H9 (cell line): ENCODE data around the gene BTBD7. TPM values are rescaled to one million over a fixed set of nuclear protein-coding genes. Genes with fewer than 3 reads are reported as not detected.

Experiments used
- DNase-seq: peaks from one replicate; pipeline ENCODE4 v3.0.0-alpha.2; 2017
- H2AFZ ChIP-seq: one replicate; pipeline ENCODE4 v1.6.1; 2013; ENCODE audit warnings: mild to moderate bottlenecking, low read length, control low read depth, moderate library complexity
- H2AK5ac ChIP-seq: 2 replicates; pipeline ENCODE4 v1.6.1; 2013; ENCODE audit warnings: low read length, control low read depth, mixed read lengths; ENCODE audit not compliant: insufficient read length
- H2BK120ac ChIP-seq: one replicate; pipeline ENCODE4 v1.6.1; 2013; ENCODE audit warnings: low read depth, mild to moderate bottlenecking, low read length, control low read depth, inconsistent platforms; ENCODE audit not compliant: poor library complexity, severe bottlenecking
- H2BK12ac ChIP-seq: 2 replicates; pipeline ENCODE4 v1.6.1; 2013; ENCODE audit warnings: low read length, control low read depth, mixed read lengths, low read depth; ENCODE audit not compliant: insufficient read length
- H2BK15ac ChIP-seq: 2 replicates; pipeline ENCODE4 v1.6.1; 2013; ENCODE audit warnings: low read depth, low read length, control low read depth
- H2BK20ac ChIP-seq: one replicate; pipeline ENCODE4 v1.6.1; 2013; ENCODE audit warnings: low read depth, mild to moderate bottlenecking, low read length, control low read depth, inconsistent platforms; ENCODE audit not compliant: poor library complexity, severe bottlenecking
- H2BK5ac ChIP-seq: 2 replicates; pipeline ENCODE4 v1.6.1; 2013; ENCODE audit warnings: low read length, control low read depth, mixed read lengths; ENCODE audit not compliant: insufficient read length
- H3K14ac ChIP-seq: 2 replicates; pipeline ENCODE4 v1.6.1; 2013; ENCODE audit warnings: low read length, control low read depth; ENCODE audit not compliant: insufficient read depth
- H3K18ac ChIP-seq: 2 replicates; pipeline ENCODE4 v1.6.1; 2013; ENCODE audit warnings: low read depth, mild to moderate bottlenecking, mixed read lengths, low read length, control low read depth; ENCODE audit not compliant: insufficient read length
- H3K23ac ChIP-seq: 2 replicates; pipeline ENCODE4 v1.6.1; 2013; ENCODE audit warnings: low read length, control low read depth, mixed read lengths, low read depth; ENCODE audit not compliant: insufficient read length
- H3K23me2 ChIP-seq: 2 replicates; pipeline ENCODE4 v1.6.1; 2013; ENCODE audit warnings: low read depth, mild to moderate bottlenecking, mixed read lengths, low read length, control low read depth; ENCODE audit not compliant: insufficient read length, poor library complexity, severe bottlenecking
- H3K27ac ChIP-seq: 2 replicates; pipeline ENCODE4 v1.5.1; 2013; ENCODE audit warnings: low read length, control low read depth, mixed read lengths, low read depth; ENCODE audit not compliant: insufficient read length
- H3K27me3 ChIP-seq: 2 replicates; pipeline ENCODE4 v1.6.1; 2013; ENCODE audit warnings: low read length, control low read depth, inconsistent platforms; ENCODE audit not compliant: insufficient read depth
- H3K4ac ChIP-seq: 2 replicates; pipeline ENCODE4 v1.6.1; 2013; ENCODE audit warnings: low read depth, mild to moderate bottlenecking, control low read depth, inconsistent platforms, low read length, moderate library complexity
- H3K4me1 ChIP-seq: 2 replicates; pipeline ENCODE4 v1.6.1; 2013; ENCODE audit warnings: low read length, control low read depth, inconsistent platforms; ENCODE audit not compliant: insufficient read depth
- H3K4me2 ChIP-seq: 2 replicates; pipeline ENCODE4 v1.6.1; 2013; ENCODE audit warnings: low read length, control low read depth, mixed read lengths; ENCODE audit not compliant: insufficient read length, insufficient read depth
- H3K56ac ChIP-seq: 2 replicates; pipeline ENCODE4 v1.6.1; 2013; ENCODE audit warnings: low read depth, mild to moderate bottlenecking, mixed read lengths, low read length, control low read depth; ENCODE audit not compliant: insufficient read length
- H3K79me1 ChIP-seq: 2 replicates; pipeline ENCODE4 v1.6.1; 2013; ENCODE audit warnings: low read depth, mild to moderate bottlenecking, moderate library complexity, low read length, control low read depth, inconsistent platforms; ENCODE audit not compliant: insufficient read depth, poor library complexity, severe bottlenecking
- H3K79me2 ChIP-seq: 2 replicates; pipeline ENCODE4 v1.6.1; 2013; ENCODE audit warnings: low read length, control low read depth, inconsistent platforms; ENCODE audit not compliant: insufficient read depth
- H3K9ac ChIP-seq: 2 replicates; pipeline ENCODE4 v1.6.1; 2013; ENCODE audit warnings: low read length, control low read depth, mixed read lengths; ENCODE audit not compliant: insufficient read length; ENCODE audit errors: extremely low read depth
- H3K9me3 ChIP-seq: one replicate; pipeline ENCODE4 v1.6.1; 2013; ENCODE audit warnings: low read depth, low read length, inconsistent platforms; ENCODE audit not compliant: control insufficient read depth
- H3T11ph ChIP-seq: one replicate; pipeline ENCODE4 v1.6.1; 2013; ENCODE audit warnings: mild to moderate bottlenecking, low read length, control low read depth, inconsistent platforms
- H4K20me1 ChIP-seq: one replicate; pipeline ENCODE4 v1.6.1; 2013; ENCODE audit not compliant: control insufficient read depth, insufficient read length, insufficient read depth
- H4K5ac ChIP-seq: 2 replicates; pipeline ENCODE4 v1.6.1; 2013; ENCODE audit warnings: low read depth, mild to moderate bottlenecking, mixed read lengths, low read length, control low read depth; ENCODE audit not compliant: insufficient read length
- H4K8ac ChIP-seq: replicated peaks from 2 replicates; pipeline ENCODE4 v1.6.1; 2013; ENCODE audit warnings: low read length, control low read depth, mixed read lengths, low read depth; ENCODE audit not compliant: insufficient read length
- H4K91ac ChIP-seq: 2 replicates; pipeline ENCODE4 v1.6.1; 2013; ENCODE audit warnings: low read depth, mild to moderate bottlenecking, moderate library complexity, mixed read lengths, low read length, control low read depth; ENCODE audit not compliant: insufficient read length
- H3K27ac Mint-ChIP-seq, 3 experiments: 2 replicates in 2 of 3; 3 replicates in 1 of 3; pipeline ENCODE4 v1.8.0; 2020 to 2021; ENCODE audit warnings: mixed read lengths in 3 of 3, mild to moderate bottlenecking in 1 of 3, moderate library complexity in 1 of 3
- H3K27me3 Mint-ChIP-seq: 2 replicates; pipeline ENCODE4 v1.8.0; 2021; ENCODE audit warnings: low read depth, mild to moderate bottlenecking, moderate library complexity, mixed read lengths
- H3K36me3 Mint-ChIP-seq, 3 experiments: 2 replicates in 2 of 3; 3 replicates in 1 of 3; pipeline ENCODE4 v1.8.0; 2020 to 2021; ENCODE audit warnings: low read depth in 3 of 3, mixed read lengths in 3 of 3; ENCODE audit not compliant: insufficient read depth in 1 of 3
- H3K4me1 Mint-ChIP-seq, 2 experiments: 2 replicates each; pipeline ENCODE4 v1.8.0; 2020; ENCODE audit warnings: mixed read lengths in 2 of 2
- H3K4me3 Mint-ChIP-seq, 2 experiments: 2 replicates in 1 of 2; 3 replicates in 1 of 2; pipeline ENCODE4 v1.8.0; 2020 to 2021; ENCODE audit warnings: mild to moderate bottlenecking in 2 of 2, mixed read lengths in 2 of 2, moderate library complexity in 1 of 2
- H3K9me3 Mint-ChIP-seq, 2 experiments: 2 replicates in 1 of 2; 3 replicates in 1 of 2; pipeline ENCODE4 v1.8.0; 2020; ENCODE audit warnings: mild to moderate bottlenecking in 2 of 2, mixed read lengths in 2 of 2, moderate library complexity in 1 of 2
- CTCF ChIP-seq: fragments of 200-600 bp; sonication (generic); conservative IDR thresholded peaks from 3 replicates; pipeline ENCODE4 v1.8.0; 2021; ENCODE audit warnings: antibody characterized with exemption, mild to moderate bottlenecking
- WGBS: extraction: QIAGEN DNeasy Blood & Tissue Kit; methylation state at CpG from one replicate; pipeline ENCODE4 v1.1.7; 2013; ENCODE audit warnings: missing lambda C conversion rate, low lambda C conversion rate, mixed read lengths; ENCODE audit not compliant: insufficient read length; ENCODE audit errors: extremely low coverage; 5-methylcytosine and 5-hydroxymethylcytosine counted together
- total RNA-seq: library from RNA; stranded (reverse); gene quantifications from 2 replicates; pipeline ENCODE4 v1.2.1, GENCODE V29; 2021

Gene BTBD7
- total RNA-seq, 1 experiment from 2014 or later = 44.1 TPM

- Histone ChIP-seq H3K4me1 (peaks cover 10% of the 10 kb centered on the region), H3K79me2 (no peaks in the 10 kb centered on the region; the same call in 1 of the 2 replicates)
Observed at GRCh38 chr14:93303659-93304058, 29.2 kb downstream of the BTBD7 start.

More at GRCh38 chr14:93303659-93304058, 29.2 kb downstream of the BTBD7 start:
- peak overlapping the region; percentile 36 to 88 (median 75); a peak in 4 of 7 replicates for H3K27ac Mint-ChIP-seq
- DNase-seq = no peak
- TF ChIP-seq CTCF = no peak
- Histone ChIP-seq H2AK5ac (no peak overlapping the region), H2BK120ac (no peak overlapping the region), H3K4ac (no peak overlapping the region), H4K91ac (no peak overlapping the region), H4K20me1 (no peaks in the 10 kb centered on the region), H3K23me2 (no peaks in the 10 kb centered on the region), H2BK5ac (no peak overlapping the region), H2BK15ac (no peak overlapping the region; the same call in 1 of the 2 replicates), H3K27ac (no peak overlapping the region), H2BK12ac (no peak overlapping the region), H3K14ac (no peak overlapping the region), H3K56ac (no peak overlapping the region), H3K9ac (no peak overlapping the region), H3T11ph (no peak overlapping the region), H3K4me2 (no peak overlapping the region), H3K27me3 (no peaks in the 10 kb centered on the region), H3K79me1 (peaks cover 2% of the 10 kb centered on the region), H3K18ac (no peak overlapping the region), H3K23ac (no peak overlapping the region), H4K5ac (no peak overlapping the region), H2BK20ac (no peak overlapping the region), H4K8ac (no peak overlapping the region), H3K9me3 (no peaks in the 10 kb centered on the region), H2AFZ (no peak overlapping the region)
- no peak overlapping the region for H3K4me3 Mint-ChIP-seq
- no peaks in the 10 kb centered on the region; a peak in 1 of 7 replicates for H3K36me3 Mint-ChIP-seq
- H3K9me3 Mint-ChIP-seq = no peaks in the 10 kb centered on the region
- H3K4me1 Mint-ChIP-seq = peaks cover 51 to 53% of the 10 kb centered on the region in 2 experiments
- WGBS = no CpG with 5 or more reads among the region's 3 CpGs
- no peaks in the 10 kb centered on the region for H3K27me3 Mint-ChIP-seq
